GM21367 (cell line): ENCODE results near the gene RNF121.

Source experiments
- ATAC-seq: cut with Tn5 transposase; IDR thresholded peaks from one replicate; pipeline ENCODE4 v1.9.1; 2021; ENCODE audit not compliant: unreplicated experiment

RNF121 gene

DNA sequence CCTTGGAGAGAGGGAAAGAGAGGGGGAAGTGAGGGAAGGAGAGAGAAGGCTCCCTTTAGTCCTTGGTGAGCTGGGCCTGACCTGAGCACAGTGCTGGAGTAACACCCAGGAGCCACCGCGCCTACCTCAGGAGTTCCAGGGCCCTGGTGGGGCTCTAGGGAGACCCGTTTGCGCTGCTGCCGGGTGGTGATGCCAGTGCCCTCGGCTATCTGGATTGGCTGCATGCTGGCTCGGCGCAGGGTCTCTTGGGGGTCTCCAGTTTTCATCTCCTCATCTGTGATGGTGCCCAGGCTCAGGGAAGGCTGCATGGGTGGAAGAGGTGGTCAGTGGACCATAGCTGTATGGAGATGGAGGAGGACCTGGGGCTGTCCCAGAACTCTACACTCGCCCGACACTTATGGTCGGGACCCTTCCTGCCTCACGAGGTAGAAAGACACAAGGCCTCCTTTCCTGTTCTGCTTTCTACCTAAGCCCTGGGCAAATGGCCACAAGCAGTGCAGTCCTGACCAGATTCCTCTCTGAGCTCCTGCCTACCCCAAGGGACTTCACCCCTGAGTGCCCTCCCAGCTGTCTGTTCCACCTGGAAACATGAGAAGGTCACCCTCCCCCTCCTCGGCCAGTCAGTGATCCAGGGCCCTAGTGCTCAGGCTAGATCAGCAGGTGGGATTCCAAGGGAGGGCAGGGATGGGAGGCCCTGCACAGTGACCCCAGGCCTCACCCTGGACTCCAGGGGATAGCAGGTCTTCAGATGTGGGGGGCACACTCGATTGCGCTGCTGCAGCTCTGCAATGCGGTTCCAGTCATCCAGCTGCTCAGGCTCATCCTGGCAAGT is 75.9 kb downstream of the RNF121 start:
- no peak for ATAC-seq

DNA sequence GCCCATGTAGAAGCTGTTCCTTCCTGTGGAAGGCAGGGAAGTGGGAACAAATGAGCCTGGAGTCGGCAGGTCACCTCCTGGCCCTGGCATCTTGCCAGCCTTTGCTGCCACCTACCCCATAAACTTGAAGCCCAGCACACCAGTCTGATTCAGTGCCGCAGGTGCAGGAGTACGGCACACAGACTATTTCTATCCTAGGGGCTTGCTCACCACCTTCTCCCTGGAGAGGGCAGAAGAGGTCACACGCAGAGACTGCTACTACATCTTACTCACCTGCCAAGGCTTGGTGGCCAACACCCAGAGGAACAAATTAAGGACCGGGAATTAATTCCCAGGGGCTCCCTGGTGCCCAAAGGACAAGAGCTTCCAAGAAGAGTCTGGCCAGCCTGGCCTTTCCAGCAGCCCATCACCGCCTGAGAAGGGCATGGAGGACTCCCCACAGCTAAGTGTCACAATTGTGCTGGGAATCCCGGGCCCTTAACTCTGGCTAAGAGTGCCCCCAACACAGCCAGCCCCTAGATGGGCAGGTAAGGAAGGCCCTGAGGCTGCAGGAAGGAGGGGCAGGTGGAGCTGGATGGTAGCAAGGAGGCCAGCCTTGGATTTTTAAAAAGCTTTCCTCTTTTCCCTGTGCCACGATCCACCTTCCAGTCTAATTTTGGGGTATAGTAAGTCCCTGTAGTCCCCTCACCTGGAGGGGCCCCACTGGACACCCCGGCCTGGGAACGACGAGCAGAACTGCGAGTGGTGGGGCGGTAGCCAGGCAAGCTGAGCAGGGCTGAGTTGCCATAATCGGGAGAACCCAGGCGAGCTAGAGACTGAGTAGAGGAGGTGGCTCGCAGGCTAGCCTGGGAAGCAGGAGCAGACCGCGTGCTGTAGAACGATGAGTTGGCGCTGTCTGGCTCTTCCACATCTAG is 76.8 kb downstream of the RNF121 start:
- no peak for ATAC-seq

DNA sequence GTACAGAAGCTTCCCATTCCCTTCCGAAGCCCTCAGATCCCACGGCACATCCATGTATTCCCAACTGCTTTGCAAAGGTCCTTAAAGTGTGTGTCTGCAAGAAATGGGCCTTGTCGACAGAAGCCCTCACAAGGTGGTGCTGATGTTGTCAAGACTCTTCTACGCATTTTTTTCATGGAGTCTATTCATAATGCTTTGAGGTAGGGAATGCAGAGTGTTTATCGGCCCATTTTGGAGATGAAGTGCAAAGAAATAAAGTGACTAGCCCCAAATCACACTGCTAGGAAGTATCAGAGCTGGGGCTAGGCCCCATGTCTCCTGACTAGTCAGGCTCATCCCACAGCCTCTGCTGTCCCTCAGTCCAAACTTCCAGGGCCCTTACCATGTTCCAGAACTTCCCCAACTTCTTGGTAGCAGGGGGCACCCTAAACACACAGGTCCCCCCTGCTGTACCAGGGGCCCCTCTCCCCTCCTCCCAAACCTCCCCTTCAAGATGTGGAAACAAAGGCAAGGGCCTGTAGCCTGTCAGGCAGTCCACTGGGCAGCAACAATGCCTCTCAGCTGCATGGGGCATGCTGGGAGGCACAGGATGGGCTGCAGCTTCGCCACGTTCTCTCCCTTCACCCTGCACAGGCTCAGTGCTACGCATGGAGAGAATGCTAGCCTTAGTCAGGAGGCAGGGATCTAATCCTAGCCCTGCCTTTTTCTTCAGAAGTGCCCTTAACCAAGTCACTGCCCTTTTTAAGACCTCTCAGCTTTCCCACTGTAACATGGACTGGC is 77.7 kb downstream of the RNF121 start:
- ATAC-seq = no peak

- no peak for ATAC-seq
Observed at GRCh38 chr11:72007089-72007476, 78.2 kb downstream of the RNF121 start.

GRCh38 chr11:72007587-72007986 is 78.7 kb downstream of the RNF121 start:
- ATAC-seq = no peak

DNA sequence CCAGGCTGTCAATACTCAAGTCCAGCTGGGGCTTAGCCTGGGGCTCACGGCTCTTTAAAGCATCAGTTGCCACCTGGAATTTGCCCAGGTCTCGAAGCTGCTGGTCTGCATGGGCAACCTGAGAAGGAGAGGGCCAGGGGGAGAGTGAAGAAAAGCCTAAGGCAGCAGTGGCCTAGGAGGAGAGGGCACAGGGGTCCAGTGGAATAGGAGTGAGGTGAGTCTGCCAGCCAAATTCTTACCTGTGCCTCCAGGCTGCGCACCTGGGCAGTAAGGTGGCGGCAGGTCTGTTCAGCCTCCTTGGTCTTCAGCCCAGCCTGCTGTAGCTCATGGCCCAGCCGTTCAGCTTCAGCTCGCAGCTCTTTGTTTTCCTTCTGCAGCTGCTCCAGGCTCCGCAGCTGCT is 79.9 kb downstream of the RNF121 start:
- no peak for ATAC-seq

DNA sequence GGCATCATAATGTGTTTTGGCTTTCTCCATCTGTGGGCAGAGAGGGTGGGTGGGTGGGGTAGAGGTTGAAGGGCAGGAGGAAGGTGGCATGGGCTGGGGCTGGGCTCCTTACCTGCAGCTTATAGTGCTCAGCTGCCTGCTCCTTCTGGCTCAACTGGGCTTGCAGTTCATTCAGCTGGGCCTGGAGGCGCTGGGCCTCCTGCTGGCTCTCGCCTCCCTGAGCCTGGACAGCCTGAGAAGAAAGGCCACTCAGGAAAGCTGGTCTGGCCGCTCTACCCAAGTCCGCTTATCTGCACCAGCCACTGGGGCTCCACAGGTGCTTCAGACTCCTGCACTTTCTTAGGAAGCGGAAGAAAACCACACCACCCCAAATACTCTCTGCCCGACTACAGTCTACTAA is 80.3 kb downstream of the RNF121 start:
- ATAC-seq = no peak

DNA sequence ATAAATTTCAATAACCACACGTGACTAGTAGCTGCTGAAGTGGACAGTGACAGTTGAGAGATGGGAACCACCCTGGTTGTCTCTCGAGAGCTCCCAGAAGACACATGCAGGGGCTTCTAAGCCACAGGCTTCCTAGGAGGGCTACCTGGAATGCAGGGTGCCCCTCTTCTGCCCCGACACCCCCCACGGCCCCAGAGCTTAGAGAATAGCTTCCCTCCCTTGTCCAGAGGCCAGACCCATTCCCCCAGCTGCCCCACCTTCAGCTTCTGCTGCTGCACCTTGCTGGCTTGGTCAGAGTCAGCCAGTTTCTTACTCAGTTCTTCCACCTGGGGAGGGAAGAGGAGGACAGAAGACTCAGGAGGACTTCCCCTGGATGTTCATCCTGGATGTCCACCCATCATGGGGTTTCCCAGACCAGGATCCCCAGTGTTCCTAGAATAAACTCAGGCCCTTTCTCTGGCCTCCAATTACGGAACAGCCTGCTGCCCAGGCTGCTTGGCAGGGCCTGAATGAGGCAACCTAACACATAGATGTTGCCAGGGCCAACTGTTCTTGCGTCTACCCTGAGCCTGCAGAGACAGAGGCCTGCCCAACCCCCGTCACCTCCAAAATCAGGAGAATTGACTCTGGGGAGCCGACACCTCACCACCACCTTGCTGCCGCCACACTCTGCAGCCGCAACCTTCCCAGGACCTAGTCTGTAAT is 81.8 kb downstream of the RNF121 start:
- no peak for ATAC-seq

GRCh38 chr11:72012091-72012630 is 83.3 kb downstream of the RNF121 start:
- no peak for ATAC-seq

DNA sequence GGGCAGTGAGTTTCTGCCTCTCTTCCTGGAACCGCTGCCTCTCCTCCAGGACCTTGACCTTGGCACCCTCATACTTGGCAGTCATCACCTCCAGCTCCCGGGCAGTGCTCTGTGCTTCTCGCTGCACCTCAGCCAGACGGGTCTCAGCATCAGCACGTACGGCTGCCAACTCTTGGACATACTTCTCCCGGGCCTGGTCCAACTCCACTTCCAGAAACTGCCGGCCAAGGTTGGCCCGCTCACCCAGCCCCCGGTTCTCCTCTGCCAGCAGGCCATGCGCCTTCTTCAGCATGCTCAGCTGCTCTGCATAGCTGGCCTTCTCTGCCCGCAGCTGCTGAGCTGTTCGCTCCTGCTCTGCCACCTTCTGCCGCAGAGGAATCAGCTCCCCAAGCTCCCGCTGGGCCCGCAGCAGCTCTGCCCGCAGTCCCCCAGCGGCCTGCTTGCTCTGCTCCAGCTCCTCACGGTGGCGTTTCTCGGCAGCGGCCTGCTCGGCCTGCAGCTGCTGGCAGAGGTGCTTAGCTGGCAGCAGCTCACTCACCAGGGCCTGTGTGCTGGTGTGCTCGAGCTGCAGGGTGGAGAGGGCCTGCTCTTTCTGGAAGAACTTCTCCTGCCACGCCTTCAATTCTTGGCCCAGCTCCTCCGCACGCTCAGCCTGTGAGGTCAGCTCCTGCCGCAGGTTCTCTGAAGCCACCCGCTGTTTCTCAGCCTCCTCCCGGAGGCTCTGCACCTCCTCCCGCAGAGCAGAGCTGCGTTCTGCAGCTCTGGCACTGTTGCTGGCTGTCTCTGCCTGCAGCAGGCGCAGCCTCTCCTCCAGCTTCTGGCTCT is 84.3 kb downstream of the RNF121 start:
- ATAC-seq = no peak

DNA sequence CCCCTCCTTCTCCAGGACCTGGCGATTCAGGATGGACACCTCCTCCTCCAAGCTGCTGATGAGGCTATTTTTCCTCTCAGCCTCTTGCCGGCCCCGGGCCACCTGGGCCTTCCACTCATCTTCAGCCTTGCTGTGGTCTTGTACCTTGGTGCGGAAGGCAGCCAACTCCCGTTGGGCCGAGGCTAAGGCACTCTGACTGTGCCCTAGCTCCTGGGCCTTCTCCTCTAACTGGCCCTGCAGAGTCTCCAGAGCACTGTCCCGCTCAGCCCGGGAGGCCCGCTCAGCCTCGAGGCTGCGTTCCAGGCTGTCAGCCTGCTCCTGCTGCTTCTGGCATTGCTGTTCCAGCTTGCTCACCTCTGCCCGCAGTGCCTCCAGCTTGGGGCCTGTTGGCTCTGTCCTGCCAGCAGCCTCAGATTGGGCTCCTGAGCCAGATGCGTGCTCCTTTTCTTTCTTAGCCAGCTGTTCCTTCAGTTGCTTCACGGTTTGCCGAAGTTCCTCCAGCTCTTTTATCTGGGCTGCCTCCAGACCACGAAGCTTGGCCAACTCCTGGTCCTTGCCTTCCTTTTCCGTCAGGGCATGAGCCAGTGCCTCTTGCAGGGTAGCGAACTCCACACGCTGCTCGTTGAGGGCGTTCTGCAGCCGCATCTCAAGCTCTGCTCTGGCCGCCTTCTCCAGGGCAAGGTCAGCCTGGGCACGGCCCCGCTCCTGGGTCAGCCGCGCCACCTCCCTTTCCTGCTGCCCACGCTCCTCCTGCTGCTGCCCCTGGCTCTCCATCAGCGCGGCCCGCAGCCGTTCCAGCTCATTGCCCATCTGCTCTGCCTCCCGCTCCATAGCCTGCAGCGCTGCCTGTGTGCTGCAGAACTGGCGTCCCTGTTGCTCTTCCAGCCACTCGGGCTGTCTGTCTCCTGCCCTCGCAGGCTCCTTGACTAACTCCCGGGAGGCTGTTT is 85.2 kb downstream of the RNF121 start:
- no peak for ATAC-seq

GRCh38 chr11:72014761-72015320 is 86.0 kb downstream of the RNF121 start:
- ATAC-seq = no peak

- ATAC-seq = no peak
Observed at GRCh38 chr11:72015511-72016061, 86.7 kb downstream of the RNF121 start.

- no peak for ATAC-seq
Observed at GRCh38 chr11:72018171-72018570, 89.3 kb downstream of the RNF121 start.

DNA sequence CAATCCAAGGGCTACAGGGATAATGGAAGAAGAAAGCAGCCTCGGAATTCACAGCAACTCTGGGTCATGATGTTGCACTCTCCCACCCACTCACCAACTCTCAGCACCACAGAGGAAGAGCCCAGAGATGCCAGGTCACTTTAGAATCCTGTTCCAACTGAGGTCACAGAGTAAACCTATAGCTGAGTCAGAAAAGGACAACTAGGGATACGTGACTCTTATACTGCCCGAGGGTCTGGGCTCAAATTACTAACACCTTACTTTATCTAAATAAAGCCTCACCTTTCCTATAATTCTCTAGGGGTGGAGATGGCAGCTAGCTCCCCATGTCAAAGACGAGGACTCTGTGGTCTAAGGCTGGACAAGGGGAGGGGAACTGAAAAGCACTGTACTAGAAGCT is 94.5 kb downstream of the RNF121 start:
- ATAC-seq = no peak

DNA sequence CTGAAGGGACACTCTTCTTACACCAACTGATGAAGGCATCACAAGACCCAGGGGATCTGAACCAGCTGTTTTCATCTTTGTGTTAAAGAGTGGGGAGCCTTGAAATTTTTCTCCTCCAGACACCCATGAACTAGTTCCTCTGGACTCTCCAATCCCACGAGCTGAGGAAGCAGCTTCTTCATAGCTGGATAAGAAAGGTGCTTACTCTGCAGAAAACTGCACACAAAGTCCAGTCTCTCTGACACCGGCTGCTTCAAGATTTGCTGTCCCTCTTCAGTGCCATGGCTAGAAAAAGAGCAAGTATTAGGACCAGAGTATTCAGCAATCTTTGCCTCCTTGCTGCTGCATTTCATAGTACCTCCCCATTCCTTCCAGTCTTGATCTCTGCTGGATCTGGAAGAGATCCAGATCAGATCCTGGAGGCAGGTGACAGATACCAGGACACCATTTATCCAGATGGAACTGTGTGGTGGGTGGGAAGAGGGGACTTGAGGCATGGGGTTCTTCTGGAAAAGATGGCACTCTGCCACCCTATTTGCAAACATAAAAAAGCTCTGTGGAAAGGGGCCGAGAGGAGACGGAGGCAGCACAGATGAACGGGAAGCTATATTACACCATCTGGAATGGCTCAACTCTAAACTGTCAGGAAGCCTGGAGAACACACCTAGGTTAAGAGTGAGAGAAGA is 95.4 kb downstream of the RNF121 start:
- ATAC-seq = no peak

DNA sequence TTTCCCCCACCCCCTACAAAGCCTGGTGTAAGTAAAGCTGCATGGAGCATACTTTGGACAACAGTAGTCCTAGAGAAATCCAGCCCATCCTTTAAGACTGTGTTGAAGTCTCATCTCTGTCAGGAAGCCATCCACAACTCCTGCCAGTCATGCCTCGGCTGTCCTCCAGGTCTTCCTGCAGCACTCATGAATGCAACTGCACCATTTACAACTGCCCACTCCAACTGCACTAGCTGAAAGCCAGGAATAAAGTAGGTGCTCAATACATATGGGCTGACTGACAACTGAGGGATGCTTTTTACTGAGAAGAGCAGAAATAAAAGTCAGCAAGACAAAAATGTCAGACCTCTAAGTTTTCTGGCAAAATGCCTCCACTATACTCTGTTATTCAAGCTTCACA is 97.2 kb downstream of the RNF121 start:
- ATAC-seq = no peak
